Glomerular endothelial cell (primary cell): ENCODE results near the gene SSX4B. TPM values are rescaled to one million over a fixed set of nuclear protein-coding genes. Genes with fewer than 3 reads are reported as not detected.
"Not testable (repeated sequence)": the region's sequence is repeated elsewhere in the genome, so short reads cannot be mapped to it uniquely, and the experiment has no call there.

Experiments
- DNase-seq: peaks from one replicate; pipeline ENCODE4 v3.0.0-alpha.2; 2011; ENCODE audit warnings: low read depth, low spot score; ENCODE audit errors: extremely low read depth
- total RNA-seq: library from RNA; depleted of rRNA; stranded (reverse); fragments of >200 nt; gene quantifications from 2 replicates; pipeline ENCODE4 v1.2.3, GENCODE V29; 2015

SSX4B gene
- total RNA-seq = not detected in 2 replicates

- not testable (repeated sequence) for DNase-seq
Observed at GRCh38 chrX:48411860-48412259, at the start of gene SSX4B. TSS of gene SSX4B (minus strand) at chrX:48411960. CDS start at chrX:48411372, 588 bp downstream.

GRCh38 chrX:48460606-48461005 lies 48.8 kb upstream of the SSX4B start:
- no peak for DNase-seq

GRCh38 chrX:48460031-48460430 lies 48.3 kb upstream of the SSX4B start:
- DNase-seq = no peak

- DNase-seq = no peak
Observed at GRCh38 chrX:48459483-48459882, 47.7 kb upstream of the SSX4B start.

GRCh38 chrX:48458711-48459110 lies 47.0 kb upstream of the SSX4B start:
- DNase-seq = no peak

GRCh38 chrX:48456628-48457331 lies 45.0 kb upstream of the SSX4B start:
- no peak for DNase-seq

- no peak for DNase-seq
Observed at GRCh38 chrX:48451708-48452107, 39.9 kb upstream of the SSX4B start.

GRCh38 chrX:48450076-48450475 lies 38.3 kb upstream of the SSX4B start:
- DNase-seq = no peak

- DNase-seq = not testable (repeated sequence)
Observed at GRCh38 chrX:48447201-48447600, 35.4 kb upstream of the SSX4B start.

- DNase-seq = not testable (repeated sequence)
Observed at GRCh38 chrX:48433713-48434112, 22.0 kb upstream of the SSX4B start.

GRCh38 chrX:48430166-48430565 lies 18.4 kb upstream of the SSX4B start:
- not testable (repeated sequence) for DNase-seq

- DNase-seq = not testable (repeated sequence)
Observed at GRCh38 chrX:48429606-48430005, 17.8 kb upstream of the SSX4B start.

- not testable (repeated sequence) for DNase-seq
Observed at GRCh38 chrX:48427027-48427716, 15.4 kb upstream of the SSX4B start.

GRCh38 chrX:48397825-48398224 lies 13.9 kb downstream of the SSX4B start:
- DNase-seq = not testable (repeated sequence)

- not testable (repeated sequence) for DNase-seq
Observed at GRCh38 chrX:48396931-48397330, 14.8 kb downstream of the SSX4B start.

GRCh38 chrX:48383239-48383638 lies 28.5 kb downstream of the SSX4B start, which contains the start of gene SSX4:
TSS of gene SSX4 (plus strand) at chrX:48383539. CDS start at chrX:48384054, 515 bp downstream.
- DNase-seq = not testable (repeated sequence)

- not testable (repeated sequence) for DNase-seq
Observed at GRCh38 chrX:48370408-48370807, 41.4 kb downstream of the SSX4B start.

- DNase-seq = not testable (repeated sequence)
Observed at GRCh38 chrX:48367717-48368408, 43.9 kb downstream of the SSX4B start.

- not testable (repeated sequence) for DNase-seq
Observed at GRCh38 chrX:48359281-48359680, 52.5 kb downstream of the SSX4B start.

GRCh38 chrX:48357681-48358080 lies 54.1 kb downstream of the SSX4B start:
- no peak for DNase-seq
